ENCODE results near the gene PRDM12.

DNA sequence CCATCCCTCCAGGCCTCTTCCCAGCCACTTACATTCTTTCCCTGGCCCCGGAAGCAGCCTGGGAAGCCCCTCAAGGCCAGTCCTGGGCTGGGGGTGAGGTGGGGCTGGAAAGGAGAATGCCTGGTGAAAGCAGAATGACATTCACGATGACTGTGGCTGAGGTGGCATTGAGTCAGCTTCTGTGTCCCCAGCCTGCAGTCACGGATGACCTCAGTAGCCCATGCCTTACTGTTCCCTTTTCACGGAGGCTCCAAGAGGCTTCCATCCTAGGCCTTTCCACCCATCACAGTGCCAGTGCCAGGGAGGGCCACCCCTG lies 2.7 kb downstream of the PRDM12 start:
- TF ChIP-seq, protein P1, sequence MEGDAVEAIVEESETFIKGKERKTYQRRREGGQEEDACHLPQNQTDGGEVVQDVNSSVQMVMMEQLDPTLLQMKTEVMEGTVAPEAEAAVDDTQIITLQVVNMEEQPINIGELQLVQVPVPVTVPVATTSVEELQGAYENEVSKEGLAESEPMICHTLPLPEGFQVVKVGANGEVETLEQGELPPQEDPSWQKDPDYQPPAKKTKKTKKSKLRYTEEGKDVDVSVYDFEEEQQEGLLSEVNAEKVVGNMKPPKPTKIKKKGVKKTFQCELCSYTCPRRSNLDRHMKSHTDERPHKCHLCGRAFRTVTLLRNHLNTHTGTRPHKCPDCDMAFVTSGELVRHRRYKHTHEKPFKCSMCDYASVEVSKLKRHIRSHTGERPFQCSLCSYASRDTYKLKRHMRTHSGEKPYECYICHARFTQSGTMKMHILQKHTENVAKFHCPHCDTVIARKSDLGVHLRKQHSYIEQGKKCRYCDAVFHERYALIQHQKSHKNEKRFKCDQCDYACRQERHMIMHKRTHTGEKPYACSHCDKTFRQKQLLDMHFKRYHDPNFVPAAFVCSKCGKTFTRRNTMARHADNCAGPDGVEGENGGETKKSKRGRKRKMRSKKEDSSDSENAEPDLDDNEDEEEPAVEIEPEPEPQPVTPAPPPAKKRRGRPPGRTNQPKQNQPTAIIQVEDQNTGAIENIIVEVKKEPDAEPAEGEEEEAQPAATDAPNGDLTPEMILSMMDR (IDR thresholded peaks at IDR 0.05; ENCODE audit: low read depth, low read length, poor library complexity, severe bottlenecking) = no peak
- no peak for TF ChIP-seq EZH2phosphoT487 (IDR thresholded peaks at IDR 0.05; ENCODE audit: borderline replicate concordance, low read length)

Measured in DOHH2 (cell line).